Endothelial cell of umbilical vein (primary cell): ENCODE results near the gene HGF. TPM values are rescaled to one million over a fixed set of nuclear protein-coding genes. Genes with fewer than 3 reads are reported as not detected.
"Not testable (repeated sequence)": the region's sequence is repeated elsewhere in the genome, so short reads cannot be mapped to it uniquely, and the experiment has no call there.

Source experiments
- BruUV-seq: library from RNA; stranded (reverse); fragments of 400-500 nt; replicated peaks from 2 replicates; lab custom pipeline; 2021; lab: Mats Ljungman, UMichigan
- CTCF ChIA-PET: fragments of 300-600, 350-600 bp; sonication (Branson Sonifier 250); formaldehyde crosslinking; loops from one replicate; lab custom pipeline; 2021; ENCODE audit warnings: antibody characterized with exemption, inconsistent platforms; lab: Charles Lee
- POLR2A ChIA-PET: fragments of 300-600, 350-600 bp; sonication (Branson Sonifier 250); formaldehyde crosslinking; loops from one replicate; lab custom pipeline; 2021; ENCODE audit warnings: antibody characterized with exemption, inconsistent platforms; lab: Charles Lee
- DNase-seq: peaks from one replicate; pipeline ENCODE4 v3.0.0-alpha.2; 2011; ENCODE audit warnings: low read depth, low spot score
- FAIRE-seq: peaks from 2 replicates; lab custom pipeline; 2011; peaks lifted over from hg19 to GRCh38; lab: Jason Lieb, UNC
- H2AFZ ChIP-seq: 2 replicates; pipeline ENCODE4 v1.6.0; 2012; ENCODE audit warnings: low read depth, low read length, control low read depth, inconsistent platforms
- H3K27ac ChIP-seq: 2 replicates; pipeline ENCODE4 v1.5.1; 2011; ENCODE audit warnings: low read depth, mild to moderate bottlenecking, control low read depth, low read length, moderate library complexity; ENCODE audit not compliant: insufficient read depth
- H3K27me3 ChIP-seq, 2 experiments: 2 replicates each; pipeline versions ENCODE4 v1.6.0 to v1.6.1; 2011; ENCODE audit warnings: low read length in 2 of 2, mixed read lengths in 1 of 2; ENCODE audit not compliant: control insufficient read depth in 2 of 2, insufficient read depth in 2 of 2
- H3K36me3 ChIP-seq, 2 experiments: 2 replicates in 1 of 2; 3 replicates in 1 of 2; pipeline ENCODE4 v1.5.1; 2011; ENCODE audit warnings: low read length in 2 of 2, mild to moderate bottlenecking in 1 of 2, moderate library complexity in 1 of 2; ENCODE audit not compliant: control insufficient read depth in 2 of 2, insufficient read depth in 2 of 2; ENCODE audit errors: extremely low read depth in 1 of 2
- H3K4me1 ChIP-seq: 3 replicates; pipeline ENCODE4 v1.5.1; 2011; ENCODE audit warnings: mild to moderate bottlenecking, low read length; ENCODE audit not compliant: control insufficient read depth, insufficient read depth; ENCODE audit errors: extremely low read depth
- H3K4me2 ChIP-seq: 2 replicates; pipeline ENCODE4 v1.6.1; 2011; ENCODE audit warnings: low read length, control low read depth, mixed read lengths; ENCODE audit not compliant: insufficient read depth
- H3K4me3 ChIP-seq, 3 experiments: fragments of 200-600 bp in 1 of 3; sonication (generic), shearing (Covaris generic) in 1 of 3; replicated peaks in 1 of 3; 2 replicates each; pipeline ENCODE4 v1.5.1; 2011 to 2016; ENCODE audit warnings: control low read depth in 3 of 3, low read length in 3 of 3, mild to moderate bottlenecking in 2 of 3, inconsistent platforms in 1 of 3, low read depth in 1 of 3, moderate library complexity in 1 of 3; ENCODE audit not compliant: insufficient read depth in 1 of 3
- H3K79me2 ChIP-seq: 2 replicates; pipeline ENCODE4 v1.6.0; 2012; ENCODE audit warnings: low read length, inconsistent platforms; ENCODE audit not compliant: control insufficient read depth, insufficient read depth
- H3K9ac ChIP-seq: replicated peaks from 2 replicates; pipeline ENCODE3; 2011; ENCODE audit warnings: low read length, control low read depth; ENCODE audit not compliant: insufficient read depth; ENCODE audit errors: extremely low read depth
- H3K9me1 ChIP-seq: replicated peaks from 3 replicates; pipeline ENCODE4 v1.6.0; 2011; ENCODE audit warnings: mild to moderate bottlenecking, low read length; ENCODE audit not compliant: control insufficient read depth, insufficient read depth; ENCODE audit errors: extremely low read depth
- H3K9me3 ChIP-seq: replicated peaks from 2 replicates; pipeline ENCODE4 v1.5.1; 2012; ENCODE audit warnings: low read length, inconsistent platforms; ENCODE audit not compliant: control insufficient read depth, insufficient read depth
- H4K20me1 ChIP-seq: replicated peaks from 2 replicates; pipeline ENCODE3; 2011; ENCODE audit warnings: mild to moderate bottlenecking, low read length; ENCODE audit not compliant: control insufficient read depth, insufficient read depth; ENCODE audit errors: extremely low read depth
- EZH2 ChIP-seq: IDR thresholded peaks from 2 replicates; pipeline ENCODE4 v1.6.1; 2012; ENCODE audit warnings: borderline replicate concordance, low read depth, mild to moderate bottlenecking, moderate library complexity, low read length, inconsistent platforms; ENCODE audit not compliant: severe bottlenecking
- GATA2 ChIP-seq: IDR thresholded peaks from 2 replicates; pipeline ENCODE4 v1.7.0; 2011; ENCODE audit warnings: low read depth, mild to moderate bottlenecking, moderate library complexity, mixed read lengths, low read length; ENCODE audit not compliant: insufficient read length, insufficient read depth
- JUN ChIP-seq: IDR thresholded peaks from 2 replicates; pipeline ENCODE4 v1.6.1; 2011; ENCODE audit warnings: borderline replicate concordance, low read depth; ENCODE audit not compliant: insufficient read length, insufficient read depth
- POLR2A ChIP-seq: IDR thresholded peaks from 2 replicates; pipeline ENCODE4 v1.6.1; 2012; ENCODE audit warnings: low read depth, mild to moderate bottlenecking, control low read depth, low read length
- dilution Hi-C: fragments of 300-500 bp; cut with MboI; formaldehyde crosslinking; loops from one replicate; pipeline ENCODE4 v1.15.0; 2019; ENCODE audit warnings: low sequenced_read_pairs; ENCODE audit not compliant: extremely low pct_ligation_motif_present
- intact Hi-C: fragments of 100-400 bp; cut with micrococcal nuclease; formaldehyde crosslinking; loops from one replicate; pipeline ENCODE4 v1.10.0; 2022
- polyA plus RNA-seq, 4 experiments: library from polyadenylated mRNA; depleted of rRNA in 3 of 4; stranded (reverse) in 3 of 4; unstranded in 1 of 4; fragments of >200 nt; gene quantifications; 2 replicates each; pipeline versions ENCODE4 v1.2.1 to v1.2.3, GENCODE V29; 2011 to 2012; ENCODE audit warnings: missing spikeins in 1 of 4
- total RNA-seq: library from RNA; stranded (reverse); gene quantifications from 2 replicates; pipeline ENCODE4 v1.2.3, GENCODE V29; 2021

Gene HGF
- total and polyA plus RNA-seq, 2 donors (not counting 3 experiments of a cell fraction or from before 2014, with no cell fraction given) = 0.15 to 0.18 TPM

- no peaks in the 10 kb centered on the region for H3K9me3 ChIP-seq
- intact Hi-C loops = no loop called here
- no peak overlapping the region for H2AFZ ChIP-seq
- no peaks in the 10 kb centered on the region for H3K27me3 ChIP-seq
- H3K36me3 ChIP-seq = no peaks in the 10 kb centered on the region
- no peak overlapping the region for H3K4me3 ChIP-seq
- TF ChIP-seq POLR2A (no peak), GATA2 (no peak), EZH2 (no peak), JUN (no peak)
- DNase-seq (no peak), FAIRE-seq (no peak)
- ChIA-PET POLR2A (no interaction called here), CTCF (interaction anchor here (1.6 kb wide), 1 partner anchor 9 kb away, joined by 5 read pairs; no protein-coding TSS in a partner anchor)
- no peaks in the 10 kb centered on the region for H3K4me1 ChIP-seq
- H3K4me2 ChIP-seq = no peak overlapping the region
- H3K9ac ChIP-seq = no peak overlapping the region
- dilution Hi-C loops = no loop called here
- no peaks in the 10 kb centered on the region for H4K20me1 ChIP-seq
- H3K27ac ChIP-seq = no peak overlapping the region
- no TSS peak for BruUV-seq
- no peaks in the 10 kb centered on the region for H3K9me1 ChIP-seq
- no peaks in the 10 kb centered on the region for H3K79me2 ChIP-seq
Observed at GRCh38 chr7:81810476-81811155, 40.8 kb upstream of the HGF start.

- BruUV-seq, H3K27me3 ChIP-seq, H3K9me1 ChIP-seq, H3K4me1 ChIP-seq, H2AFZ ChIP-seq, dilution Hi-C loops, H4K20me1 ChIP-seq, H3K4me2 ChIP-seq, H3K27ac ChIP-seq, intact Hi-C loops, H3K9ac ChIP-seq, H3K4me3 ChIP-seq, H3K79me2 ChIP-seq, H3K36me3 ChIP-seq, DNase-seq, POLR2A ChIA-PET, H3K9me3 ChIP-seq, FAIRE-seq: not testable (repeated sequence)
- CTCF ChIA-PET = interaction anchor here (0.6 kb wide), 1 partner anchor 14 kb away, joined by 4 read pairs; no protein-coding TSS in a partner anchor
Observed at GRCh38 chr7:81808310-81808709, 38.5 kb upstream of the HGF start.
